Vagina (tissue), 2 donors: ENCODE results near the gene THAP3. TPM values are rescaled to one million over a fixed set of nuclear protein-coding genes. Genes with fewer than 3 reads are reported as not detected.

Source experiments
- DNase-seq, 2 donors: peaks; one replicate each; pipeline ENCODE4 v3.0.0-alpha.2; 2017; ENCODE audit errors: extremely low spot score in 2 of 2
- H3K27ac ChIP-seq: fragments of 200-600 bp; sonication (generic); one replicate; pipeline ENCODE4 v1.5.1; 2019
- H3K27me3 ChIP-seq: fragments of 200-600 bp; sonication (generic); one replicate; pipeline ENCODE4 v1.5.1; 2019
- H3K36me3 ChIP-seq, 2 donors: fragments of 200-600 bp; sonication (generic); one replicate each; pipeline ENCODE4 v1.5.1; 2017 to 2019
- H3K4me1 ChIP-seq: fragments of 200-600 bp; sonication (generic); one replicate; pipeline ENCODE4 v1.5.1; 2019
- H3K4me3 ChIP-seq, 2 donors: fragments of 200-600 bp; sonication (generic); 1 replicate in 1 of 2; 2 replicates in 1 of 2; pipeline ENCODE4 v1.5.1; 2016 to 2019
- H3K9me3 ChIP-seq: fragments of 200-600 bp; sonication (generic); one replicate; pipeline ENCODE4 v1.5.1; 2019
- CTCF ChIP-seq, 3 experiments: fragments of 450-650 bp in 2 of 3; fragments of 200-600 bp in 1 of 3; sonication (generic) in 1 of 3; IDR thresholded peaks; one replicate each; pipeline ENCODE4 v1.5.1; 2017 to 2019; ENCODE audit warnings: antibody characterized with exemption in 3 of 3, mild to moderate bottlenecking in 2 of 3, moderate library complexity in 2 of 3
- POLR2A ChIP-seq, 2 donors: fragments of 450-650 bp; IDR thresholded peaks; one replicate each; pipeline ENCODE4 v1.6.1; 2017; ENCODE audit warnings: antibody characterized with exemption in 2 of 2, mild to moderate bottlenecking in 2 of 2, moderate library complexity in 2 of 2
- POLR2AphosphoS5 ChIP-seq, 2 donors: sonication (generic); formaldehyde crosslinking; IDR thresholded peaks; one replicate each; pipeline ENCODE4 v1.9.0; 2017; ENCODE audit warnings: antibody characterized with exemption in 2 of 2, mild to moderate bottlenecking in 2 of 2, low read depth in 1 of 2; ENCODE audit not compliant: insufficient read depth in 1 of 2
- intact Hi-C: fragments of 100-400 bp; cut with DNase I; formaldehyde crosslinking; loops from one replicate; pipeline ENCODE4 v1.15.1; 2023
- total RNA-seq: library from RNA; depleted of rRNA; stranded (reverse); fragments of >200 nt; gene quantifications from one replicate; pipeline ENCODE4 v1.2.3, GENCODE V29; 2016

THAP3 gene
- total RNA-seq, 1 donor from 2014 or later = 29.0 TPM

- peak overlapping the region; percentile 89 for H3K27ac ChIP-seq
- TF ChIP-seq CTCF (IDR thresholded peaks at IDR 0.05) (no peak), POLR2AphosphoS5 (IDR thresholded peaks at IDR 0.05; ENCODE audit: insufficient read depth in 1 of 2, low read depth in 1 of 2) (no peak), POLR2A (IDR thresholded peaks at IDR 0.05) (no peak)
- no peaks in the 10 kb centered on the region for H3K9me3 ChIP-seq
- H3K27me3 ChIP-seq = no peaks in the 10 kb centered on the region
- intact Hi-C loops = no loop called here
- no peak for DNase-seq
- peak overlapping the region; percentile 73 to 95 for H3K4me3 ChIP-seq
- H3K36me3 ChIP-seq = no peaks in the 10 kb centered on the region
- H3K4me1 ChIP-seq = peaks cover 39% of the 10 kb centered on the region
These were observed 44.5 kb upstream of the THAP3 start for GRCh38 chr1:6580119-6580592.

- no peak for TF ChIP-seq POLR2AphosphoS5 (IDR thresholded peaks at IDR 0.05; ENCODE audit: insufficient read depth in 1 of 2, low read depth in 1 of 2)
- no peak for TF ChIP-seq POLR2A (IDR thresholded peaks at IDR 0.05)
- TF ChIP-seq CTCF (IDR thresholded peaks at IDR 0.05) = no peak
- H3K27me3 ChIP-seq = no peaks in the 10 kb centered on the region
- no peaks in the 10 kb centered on the region for H3K36me3 ChIP-seq
- H3K9me3 ChIP-seq = no peaks in the 10 kb centered on the region
- DNase-seq = no peak
- peak overlapping the region; percentile 73 to 95 for H3K4me3 ChIP-seq
- peaks cover 41% of the 10 kb centered on the region for H3K4me1 ChIP-seq
- H3K27ac ChIP-seq = peak overlapping the region; percentile 89
- intact Hi-C loops = no loop called here
These were observed 43.9 kb upstream of the THAP3 start for GRCh38 chr1:6580593-6581409.

GRCh38 chr1:6581561-6582305 is 42.9 kb upstream of the THAP3 start:
- H3K4me1 ChIP-seq = peaks cover 45% of the 10 kb centered on the region
- no peaks in the 10 kb centered on the region for H3K27me3 ChIP-seq
- no peak for DNase-seq
- H3K4me3 ChIP-seq = no peak overlapping the region
- no peaks in the 10 kb centered on the region for H3K36me3 ChIP-seq
- intact Hi-C loops = no loop called here
- no peaks in the 10 kb centered on the region for H3K9me3 ChIP-seq
- no peak overlapping the region for H3K27ac ChIP-seq
- no peak for TF ChIP-seq POLR2A (IDR thresholded peaks at IDR 0.05)

- Histone ChIP-seq H3K4me1 (peaks cover 51% of the 10 kb centered on the region), H3K27ac (no peak overlapping the region)
- intact Hi-C loops = no loop called here
These were observed 42.3 kb upstream of the THAP3 start for GRCh38 chr1:6582370-6582769.

More at GRCh38 chr1:6582370-6582769, 42.3 kb upstream of the THAP3 start:
- no peak for DNase-seq
- Histone ChIP-seq H3K9me3 (no peaks in the 10 kb centered on the region), H3K27me3 (no peaks in the 10 kb centered on the region), H3K36me3 (no peaks in the 10 kb centered on the region), H3K4me3 (no peak overlapping the region)
- TF ChIP-seq POLR2AphosphoS5 (IDR thresholded peaks at IDR 0.05; ENCODE audit: insufficient read depth in 1 of 2, low read depth in 1 of 2) = no peak
- no peak for TF ChIP-seq POLR2A (IDR thresholded peaks at IDR 0.05)
- no peak for TF ChIP-seq CTCF (IDR thresholded peaks at IDR 0.05)
